Lower leg skin (tissue), 3 donors: Measurements from ENCODE around the gene PNPLA6.

Experiments
- CTCF ChIP-seq, 3 donors: fragments of 450-650 bp; IDR thresholded peaks; one replicate each; pipeline ENCODE4 v1.5.1; 2016; ENCODE audit warnings: antibody characterized with exemption in 3 of 3, mild to moderate bottlenecking in 3 of 3, moderate library complexity in 2 of 3
- POLR2A ChIP-seq, 2 donors: fragments of 450-650 bp; IDR thresholded peaks; one replicate each; pipeline ENCODE4 v1.6.1; 2016 to 2017; ENCODE audit warnings: antibody characterized with exemption in 2 of 2, mild to moderate bottlenecking in 1 of 2, moderate library complexity in 1 of 2

DNA sequence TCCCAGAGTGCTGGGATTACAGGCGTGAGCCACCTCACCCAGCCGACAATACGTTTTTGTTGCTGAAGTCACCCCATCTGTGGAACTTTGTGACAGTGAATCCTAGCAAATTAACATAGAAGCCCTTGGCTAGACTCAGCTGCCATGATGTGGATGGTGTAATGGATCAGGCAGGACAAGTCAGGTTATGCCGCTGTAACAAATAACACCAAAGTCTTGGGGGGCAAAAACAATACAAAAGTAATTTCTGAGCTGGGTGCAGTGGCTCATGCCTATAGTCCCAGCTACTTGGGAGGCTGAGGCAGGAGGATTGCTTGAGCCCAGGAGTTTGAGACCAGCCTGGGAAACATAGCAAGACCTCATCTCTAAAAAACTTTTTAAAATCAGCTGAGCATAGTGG lies 29.3 kb downstream of the PNPLA6 start:
- no peak for TF ChIP-seq CTCF (IDR thresholded peaks at IDR 0.05)
- TF ChIP-seq POLR2A (IDR thresholded peaks at IDR 0.05) = no peak
